HepG2 (cell line): Measurements from ENCODE around the gene SLC19A1. TPM values are rescaled to one million over a fixed set of nuclear protein-coding genes. Genes with fewer than 3 reads are reported as not detected.

ENCODE experiments used
- ATAC-seq: fragments of 200-7000 bp; cut with Tn5 transposase; 3 replicates; pipeline ENCODE4 v1.9.1; 2020; ENCODE audit warnings: mild to moderate bottlenecking, moderate library complexity
- BruUV-seq: library from RNA; stranded (reverse); fragments of 400-500 nt; replicated peaks from 2 replicates; lab custom pipeline; 2021; lab: Mats Ljungman, UMichigan
- CTCF ChIA-PET: fragments of 300-600 bp; formaldehyde crosslinking; extraction: SDS; loops from one replicate; lab custom pipeline; 2021; ENCODE audit warnings: low total read pairs, inconsistent platforms, low intra/inter-chr PET ratio; lab: Yijun Ruan, JAX
- POLR2A ChIA-PET: fragments of 350-600 bp; sonication (Branson Sonifier 250); formaldehyde crosslinking; loops from one replicate; lab custom pipeline; 2020; ENCODE audit warnings: antibody characterized with exemption, inconsistent platforms; lab: Yijun Ruan, JAX
- DNase-seq: peaks from one replicate; pipeline ENCODE4 v3.0.0-alpha.2; 2015; ENCODE audit warnings: low spot score
- FAIRE-seq: peaks from 3 replicates; lab custom pipeline; 2011; peaks lifted over from hg19 to GRCh38; lab: Jason Lieb, UNC
- H2AFZ ChIP-seq: one replicate; pipeline ENCODE4 v1.6.1; 2011; ENCODE audit warnings: low read length, inconsistent platforms
- H3K27ac ChIP-seq: fragments of 300-600 bp; 3 replicates; pipeline ENCODE4 v1.8.0; 2011; ENCODE audit warnings: mixed run types, mild to moderate bottlenecking, mixed read lengths, low read length, inconsistent platforms; ENCODE audit not compliant: insufficient read depth; ENCODE audit errors: extremely low read length
- H3K27me3 ChIP-seq, 2 experiments: fragments of 200-600 bp in 1 of 2; 2 replicates in 1 of 2; 3 replicates in 1 of 2; pipeline versions ENCODE4 v1.6.0 to v1.8.0; 2011; ENCODE audit warnings: low read length in 2 of 2, mild to moderate bottlenecking in 2 of 2, moderate library complexity in 2 of 2, inconsistent platforms in 1 of 2; ENCODE audit not compliant: insufficient read depth in 2 of 2, control insufficient read depth in 1 of 2
- H3K36me3 ChIP-seq, 2 experiments: fragments of 200-600 bp in 1 of 2; replicated peaks in 1 of 2; 2 replicates in 1 of 2; 3 replicates in 1 of 2; pipeline versions ENCODE4 v1.5.1 to v1.8.0; 2011; ENCODE audit warnings: low read length in 2 of 2, inconsistent platforms in 1 of 2; ENCODE audit not compliant: insufficient read depth in 2 of 2, control insufficient read depth in 1 of 2
- H3K4me1 ChIP-seq: 2 replicates; pipeline ENCODE4 v1.5.1; 2012; ENCODE audit warnings: low read length, inconsistent platforms; ENCODE audit not compliant: insufficient read depth
- H3K4me2 ChIP-seq: 2 replicates; pipeline ENCODE4 v1.6.0; 2011; ENCODE audit warnings: low read depth, low read length, inconsistent platforms
- H3K4me3 ChIP-seq, 3 experiments: fragments of 200-600 bp in 1 of 3; sonication (generic), shearing (Covaris generic) in 1 of 3; replicated peaks in 1 of 3; 2 replicates each; pipeline ENCODE4 v1.5.1; 2011 to 2016; ENCODE audit warnings: low read length in 3 of 3, inconsistent platforms in 2 of 3, low read depth in 2 of 3, mild to moderate bottlenecking in 2 of 3, control low read depth in 1 of 3, mixed read lengths in 1 of 3; ENCODE audit not compliant: insufficient read depth in 1 of 3
- H3K79me2 ChIP-seq: one replicate; pipeline ENCODE4 v1.6.1; 2011; ENCODE audit warnings: low read length, inconsistent platforms; ENCODE audit not compliant: insufficient read depth
- H3K9ac ChIP-seq: 2 replicates; pipeline ENCODE4 v1.6.0; 2011; ENCODE audit warnings: mild to moderate bottlenecking, low read depth, low read length, inconsistent platforms; ENCODE audit not compliant: insufficient read depth
- H3K9me3 ChIP-seq: 2 replicates; pipeline ENCODE4 v1.5.1; 2012; ENCODE audit warnings: mild to moderate bottlenecking, low read length
- H4K20me1 ChIP-seq: 2 replicates; pipeline ENCODE4 v1.6.0; 2011; ENCODE audit warnings: inconsistent platforms, mild to moderate bottlenecking, low read length, moderate library complexity; ENCODE audit not compliant: insufficient read depth
- GATAD2A ChIP-seq: IDR thresholded peaks from 2 replicates; pipeline ENCODE4 v1.6.1; 2016
- NFRKB ChIP-seq: fragments of 450-650 bp; IDR thresholded peaks from 2 replicates; pipeline ENCODE4 v1.6.1; 2017
- SP140L ChIP-seq: sonication (generic); formaldehyde crosslinking; IDR thresholded peaks from 2 replicates; pipeline ENCODE4 v1.4.0; 2020; ENCODE audit warnings: missing genetic modification reagents, borderline replicate concordance
- ZNF75D ChIP-seq: sonication (generic); formaldehyde crosslinking; IDR thresholded peaks from 2 replicates; pipeline ENCODE4 v1.8.1; 2023; ENCODE audit warnings: missing genetic modification reagents, mild to moderate bottlenecking, borderline replicate concordance
- WGBS: methylation state at CpG from one replicate; pipeline ENCODE4 v1.1.6; 2017; ENCODE audit warnings: low lambda C conversion rate; 5-methylcytosine and 5-hydroxymethylcytosine counted together
- in situ Hi-C: cut with HindIII; loops from 2 replicates; pipeline ENCODE4 v1.10.0; 2017; ENCODE audit warnings: low pct_unique_long_range_greater_than_20kb; ENCODE audit not compliant: extremely low pct_ligation_motif_present
- intact Hi-C: fragments of 100-400 bp; cut with micrococcal nuclease; formaldehyde crosslinking; loops from one replicate; pipeline ENCODE4 v1.10.0; 2022; ENCODE audit not compliant: unreplicated experiment
- polyA plus RNA-seq, 8 experiments: library from polyadenylated mRNA; depleted of rRNA in 3 of 8; stranded (reverse) in 7 of 8; unstranded in 1 of 8; fragments of >200 nt; fragmentation: Illumina TruSeq in 4 of 8; extraction: Trizol in 4 of 8; gene quantifications; 2 replicates each; pipeline versions ENCODE4 v1.2.1 to v1.2.3, GENCODE V29; 2011 to 2016; ENCODE audit warnings: low read depth in 4 of 8, missing spikeins in 1 of 8, mixed read lengths in 1 of 8; ENCODE audit not compliant: insufficient read depth in 1 of 8
- total RNA-seq, 5 experiments: library from RNA; depleted of rRNA; stranded (reverse); fragments of >200 nt; fragmentation: Illumina TruSeq; extraction: Trizol; gene quantifications; 2 replicates each; pipeline ENCODE4 v1.2.3, GENCODE V29; 2016; ENCODE audit warnings: low read depth in 1 of 5
- TF ChIP-seq, protein P1 (sequence below): sonication (generic); formaldehyde crosslinking; IDR thresholded peaks from 2 replicates; pipeline ENCODE4; 2020; ENCODE audit warnings: missing genetic modification reagents, mild to moderate bottlenecking, borderline replicate concordance
- TF ChIP-seq, protein P2 (sequence below): sonication (generic); formaldehyde crosslinking; IDR thresholded peaks from 2 replicates; pipeline ENCODE4 v1.9.0; 2021; ENCODE audit warnings: mild to moderate bottlenecking, missing genetic modification reagents

The SLC19A1 gene
- total and polyA plus RNA-seq, 2 of the 13 experiments (the other 11 are each of a cell fraction or from before 2014, with no cell fraction given), result 21.8 to 23.0 TPM

DNA sequence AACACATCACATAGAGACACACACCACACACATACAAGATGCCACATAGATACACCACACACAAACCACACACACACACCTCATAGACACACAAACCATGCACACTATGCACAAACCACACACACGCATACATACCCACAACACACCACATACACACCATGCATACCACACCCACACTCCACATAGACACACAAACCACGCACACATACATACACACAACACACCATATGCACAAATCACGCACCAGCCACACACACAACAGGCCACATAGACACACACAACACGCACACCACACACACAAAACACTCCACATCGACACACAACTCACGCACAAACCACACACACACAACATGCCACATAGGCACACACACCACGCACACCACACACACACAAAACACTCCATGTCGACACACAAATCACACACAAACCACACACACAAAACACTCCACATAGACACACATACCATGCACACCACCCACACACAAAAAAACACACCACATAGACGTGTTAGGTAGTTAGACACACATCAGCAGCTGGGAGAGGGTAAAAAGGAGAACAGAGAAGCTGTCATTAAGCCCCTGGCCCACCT, 49.5 kb upstream of the SLC19A1 start:
- Histone ChIP-seq H3K9ac (no peak overlapping the region), H3K4me2 (no peak overlapping the region), H3K4me1 (no peaks in the 10 kb centered on the region), H3K4me3 (no peak overlapping the region), H3K9me3 (peaks cover 1% of the 10 kb centered on the region), H3K79me2 (no peaks in the 10 kb centered on the region), H3K27ac (no peak overlapping the region), H3K27me3 (peaks cover 0 to 2% of the 10 kb centered on the region in 2 experiments; a peak in 1 of 5 replicates), H2AFZ (no peak overlapping the region), H4K20me1 (no peaks in the 10 kb centered on the region), H3K36me3 (no peaks in the 10 kb centered on the region)
- TF ChIP-seq NFRKB (no peak), SP140L (CRISPR knock-in tag) (no peak), ZNF75D (CRISPR knock-in tag) (no peak), GATAD2A (CRISPR knock-in tag) (no peak)
- TF ChIP-seq, protein P1, sequence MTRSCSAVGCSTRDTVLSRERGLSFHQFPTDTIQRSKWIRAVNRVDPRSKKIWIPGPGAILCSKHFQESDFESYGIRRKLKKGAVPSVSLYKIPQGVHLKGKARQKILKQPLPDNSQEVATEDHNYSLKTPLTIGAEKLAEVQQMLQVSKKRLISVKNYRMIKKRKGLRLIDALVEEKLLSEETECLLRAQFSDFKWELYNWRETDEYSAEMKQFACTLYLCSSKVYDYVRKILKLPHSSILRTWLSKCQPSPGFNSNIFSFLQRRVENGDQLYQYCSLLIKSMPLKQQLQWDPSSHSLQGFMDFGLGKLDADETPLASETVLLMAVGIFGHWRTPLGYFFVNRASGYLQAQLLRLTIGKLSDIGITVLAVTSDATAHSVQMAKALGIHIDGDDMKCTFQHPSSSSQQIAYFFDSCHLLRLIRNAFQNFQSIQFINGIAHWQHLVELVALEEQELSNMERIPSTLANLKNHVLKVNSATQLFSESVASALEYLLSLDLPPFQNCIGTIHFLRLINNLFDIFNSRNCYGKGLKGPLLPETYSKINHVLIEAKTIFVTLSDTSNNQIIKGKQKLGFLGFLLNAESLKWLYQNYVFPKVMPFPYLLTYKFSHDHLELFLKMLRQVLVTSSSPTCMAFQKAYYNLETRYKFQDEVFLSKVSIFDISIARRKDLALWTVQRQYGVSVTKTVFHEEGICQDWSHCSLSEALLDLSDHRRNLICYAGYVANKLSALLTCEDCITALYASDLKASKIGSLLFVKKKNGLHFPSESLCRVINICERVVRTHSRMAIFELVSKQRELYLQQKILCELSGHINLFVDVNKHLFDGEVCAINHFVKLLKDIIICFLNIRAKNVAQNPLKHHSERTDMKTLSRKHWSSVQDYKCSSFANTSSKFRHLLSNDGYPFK (CRISPR knock-in tag), result no peak
- TF ChIP-seq, protein P2, sequence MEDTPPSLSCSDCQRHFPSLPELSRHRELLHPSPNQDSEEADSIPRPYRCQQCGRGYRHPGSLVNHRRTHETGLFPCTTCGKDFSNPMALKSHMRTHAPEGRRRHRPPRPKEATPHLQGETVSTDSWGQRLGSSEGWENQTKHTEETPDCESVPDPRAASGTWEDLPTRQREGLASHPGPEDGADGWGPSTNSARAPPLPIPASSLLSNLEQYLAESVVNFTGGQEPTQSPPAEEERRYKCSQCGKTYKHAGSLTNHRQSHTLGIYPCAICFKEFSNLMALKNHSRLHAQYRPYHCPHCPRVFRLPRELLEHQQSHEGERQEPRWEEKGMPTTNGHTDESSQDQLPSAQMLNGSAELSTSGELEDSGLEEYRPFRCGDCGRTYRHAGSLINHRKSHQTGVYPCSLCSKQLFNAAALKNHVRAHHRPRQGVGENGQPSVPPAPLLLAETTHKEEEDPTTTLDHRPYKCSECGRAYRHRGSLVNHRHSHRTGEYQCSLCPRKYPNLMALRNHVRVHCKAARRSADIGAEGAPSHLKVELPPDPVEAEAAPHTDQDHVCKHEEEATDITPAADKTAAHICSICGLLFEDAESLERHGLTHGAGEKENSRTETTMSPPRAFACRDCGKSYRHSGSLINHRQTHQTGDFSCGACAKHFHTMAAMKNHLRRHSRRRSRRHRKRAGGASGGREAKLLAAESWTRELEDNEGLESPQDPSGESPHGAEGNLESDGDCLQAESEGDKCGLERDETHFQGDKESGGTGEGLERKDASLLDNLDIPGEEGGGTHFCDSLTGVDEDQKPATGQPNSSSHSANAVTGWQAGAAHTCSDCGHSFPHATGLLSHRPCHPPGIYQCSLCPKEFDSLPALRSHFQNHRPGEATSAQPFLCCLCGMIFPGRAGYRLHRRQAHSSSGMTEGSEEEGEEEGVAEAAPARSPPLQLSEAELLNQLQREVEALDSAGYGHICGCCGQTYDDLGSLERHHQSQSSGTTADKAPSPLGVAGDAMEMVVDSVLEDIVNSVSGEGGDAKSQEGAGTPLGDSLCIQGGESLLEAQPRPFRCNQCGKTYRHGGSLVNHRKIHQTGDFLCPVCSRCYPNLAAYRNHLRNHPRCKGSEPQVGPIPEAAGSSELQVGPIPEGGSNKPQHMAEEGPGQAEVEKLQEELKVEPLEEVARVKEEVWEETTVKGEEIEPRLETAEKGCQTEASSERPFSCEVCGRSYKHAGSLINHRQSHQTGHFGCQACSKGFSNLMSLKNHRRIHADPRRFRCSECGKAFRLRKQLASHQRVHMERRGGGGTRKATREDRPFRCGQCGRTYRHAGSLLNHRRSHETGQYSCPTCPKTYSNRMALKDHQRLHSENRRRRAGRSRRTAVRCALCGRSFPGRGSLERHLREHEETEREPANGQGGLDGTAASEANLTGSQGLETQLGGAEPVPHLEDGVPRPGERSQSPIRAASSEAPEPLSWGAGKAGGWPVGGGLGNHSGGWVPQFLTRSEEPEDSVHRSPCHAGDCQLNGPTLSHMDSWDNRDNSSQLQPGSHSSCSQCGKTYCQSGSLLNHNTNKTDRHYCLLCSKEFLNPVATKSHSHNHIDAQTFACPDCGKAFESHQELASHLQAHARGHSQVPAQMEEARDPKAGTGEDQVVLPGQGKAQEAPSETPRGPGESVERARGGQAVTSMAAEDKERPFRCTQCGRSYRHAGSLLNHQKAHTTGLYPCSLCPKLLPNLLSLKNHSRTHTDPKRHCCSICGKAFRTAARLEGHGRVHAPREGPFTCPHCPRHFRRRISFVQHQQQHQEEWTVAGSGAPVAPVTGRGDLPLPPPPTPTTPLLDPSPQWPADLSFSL (CRISPR knock-in tag), result peak; percentile 88
- WGBS, result 62% methylated on average over 9 of the region's 9 CpGs
- no peak for FAIRE-seq
- intact Hi-C loops (no loop called here), in situ Hi-C loops (no loop called here)
- no TSS peak for BruUV-seq
- CTCF ChIA-PET, result no interaction called here
- POLR2A ChIA-PET, result no interaction called here
- DNase-seq, result no peak
- no peak for ATAC-seq
